ENCODE results near the gene PPP6R2. TPM values are rescaled to one million over a fixed set of nuclear protein-coding genes. Genes with fewer than 3 reads are reported as not detected.
A peak's percentile ranks its signal among the peaks of the same experiment; 100 is the strongest.

PPP6R2 gene
- total RNA-seq, 3 donors from 2014 or later = 48.3 to 54.1 (median 49.5) TPM

DNA sequence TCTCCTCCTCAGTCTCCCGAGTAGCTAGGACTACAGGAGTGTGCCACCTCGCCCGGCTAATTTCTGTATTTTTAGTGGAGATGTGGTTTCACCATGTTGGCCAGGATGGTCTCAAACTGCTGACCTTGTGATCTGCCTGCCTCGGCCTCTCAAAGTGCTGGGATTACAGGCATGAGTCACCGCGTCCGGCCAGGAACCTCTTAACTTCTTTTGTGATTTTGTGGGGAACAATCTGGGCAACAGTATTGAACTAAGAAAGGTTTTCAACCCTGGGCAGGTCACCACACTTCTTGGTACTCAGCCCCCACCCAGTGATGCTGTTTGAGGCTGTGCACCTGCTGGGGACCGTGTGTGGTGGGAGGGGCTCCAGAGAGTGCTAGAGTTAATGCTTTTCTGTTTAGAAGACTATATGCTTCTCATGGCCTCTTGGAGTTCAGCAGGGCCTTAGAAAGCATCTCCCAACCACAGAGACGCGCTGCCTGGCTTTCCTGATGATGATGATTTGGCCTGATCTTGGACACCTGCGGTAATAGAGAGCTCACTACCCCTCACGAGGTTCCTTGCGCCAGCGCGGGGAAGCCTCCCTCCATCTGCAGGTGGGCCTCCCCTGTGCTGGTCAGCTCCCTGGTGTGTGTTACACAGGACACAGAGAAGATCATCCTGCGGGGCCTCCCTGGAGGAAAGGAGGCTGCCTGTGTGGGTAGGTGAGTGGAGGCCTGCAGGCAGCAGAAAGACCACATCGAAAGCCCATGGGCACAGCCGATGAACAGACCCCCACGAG is 17.5 kb upstream of the PPP6R2 start:
- Histone ChIP-seq H3K27ac (no peak overlapping the region), H3K4me1 (peaks cover 0 to 8% of the 10 kb centered on the region in 2 donors), H3K27me3 (no peaks in the 10 kb centered on the region), H3K36me3 (no peaks in the 10 kb centered on the region), H3K4me3 (peak overlapping the region in 2 of 3 donors; percentile 81 to 92), H3K9me3 (no peaks in the 10 kb centered on the region)
- TF ChIP-seq, protein P1, sequence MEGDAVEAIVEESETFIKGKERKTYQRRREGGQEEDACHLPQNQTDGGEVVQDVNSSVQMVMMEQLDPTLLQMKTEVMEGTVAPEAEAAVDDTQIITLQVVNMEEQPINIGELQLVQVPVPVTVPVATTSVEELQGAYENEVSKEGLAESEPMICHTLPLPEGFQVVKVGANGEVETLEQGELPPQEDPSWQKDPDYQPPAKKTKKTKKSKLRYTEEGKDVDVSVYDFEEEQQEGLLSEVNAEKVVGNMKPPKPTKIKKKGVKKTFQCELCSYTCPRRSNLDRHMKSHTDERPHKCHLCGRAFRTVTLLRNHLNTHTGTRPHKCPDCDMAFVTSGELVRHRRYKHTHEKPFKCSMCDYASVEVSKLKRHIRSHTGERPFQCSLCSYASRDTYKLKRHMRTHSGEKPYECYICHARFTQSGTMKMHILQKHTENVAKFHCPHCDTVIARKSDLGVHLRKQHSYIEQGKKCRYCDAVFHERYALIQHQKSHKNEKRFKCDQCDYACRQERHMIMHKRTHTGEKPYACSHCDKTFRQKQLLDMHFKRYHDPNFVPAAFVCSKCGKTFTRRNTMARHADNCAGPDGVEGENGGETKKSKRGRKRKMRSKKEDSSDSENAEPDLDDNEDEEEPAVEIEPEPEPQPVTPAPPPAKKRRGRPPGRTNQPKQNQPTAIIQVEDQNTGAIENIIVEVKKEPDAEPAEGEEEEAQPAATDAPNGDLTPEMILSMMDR (IDR thresholded peaks at IDR 0.05) = no peak
- no peak for TF ChIP-seq POLR2A (IDR thresholded peaks at IDR 0.05)
- TF ChIP-seq POLR2AphosphoS5 (IDR thresholded peaks at IDR 0.05) = no peak
- DNase-seq (ENCODE audit: low spot score in 2 of 2) = no peak
- intact Hi-C loops (cut with DNase I; ENCODE audit: low total_unique reads) = loop anchor here (5.0 kb wide), 1 partner anchor 53 kb away; the partner anchor contains the start of gene MAPK11

DNA sequence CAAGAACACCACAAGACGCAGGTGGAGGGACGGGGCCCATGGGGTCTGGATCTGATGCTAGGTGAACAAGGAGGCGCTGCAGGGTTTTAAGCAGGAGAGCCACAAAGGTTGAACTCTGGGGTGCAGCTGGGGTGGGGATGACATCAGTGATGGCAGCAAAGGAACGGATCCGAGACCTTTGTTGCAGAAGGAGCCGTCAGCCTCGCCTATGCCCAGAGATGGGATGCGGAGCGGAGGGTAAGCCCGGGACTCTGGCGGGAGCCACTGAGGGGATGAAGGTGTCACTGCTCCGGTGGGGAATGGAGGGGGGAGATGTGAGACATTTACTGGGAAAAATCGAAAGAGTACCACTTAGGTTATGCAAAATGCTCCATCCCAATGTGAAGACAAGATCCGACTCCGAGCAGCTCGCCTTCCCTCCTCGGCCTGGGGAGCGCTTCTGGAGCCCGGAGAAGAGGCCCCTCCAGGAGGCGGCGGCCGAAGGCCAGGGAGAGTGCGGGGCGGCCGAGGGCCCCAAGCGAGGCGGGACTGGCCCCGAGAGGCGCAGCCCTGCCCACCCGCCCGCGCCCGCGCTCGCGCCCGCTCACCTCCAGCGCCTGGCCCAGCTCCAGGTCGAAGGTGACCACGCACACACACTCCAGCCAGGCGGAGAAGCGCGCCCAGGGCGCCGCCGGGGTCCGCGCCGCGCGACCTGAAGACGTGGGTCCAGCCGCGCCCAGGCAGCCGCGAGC is 16.7 kb upstream of the PPP6R2 start:
- Histone ChIP-seq H3K27me3 (no peaks in the 10 kb centered on the region), H3K27ac (peak overlapping the region; percentile 33 to 97), H3K36me3 (no peaks in the 10 kb centered on the region), H3K4me1 (peaks cover 0 to 8% of the 10 kb centered on the region in 2 donors), H3K4me3 (peak overlapping the region; percentile 77 to 92 (median 81)), H3K9me3 (no peaks in the 10 kb centered on the region)
- no peak for DNase-seq (ENCODE audit: low spot score in 2 of 2)
- intact Hi-C loops (cut with DNase I; ENCODE audit: low total_unique reads) = loop anchor here (5.0 kb wide), 1 partner anchor 54 kb away; the partner anchor contains the start of gene MAPK11
- TF ChIP-seq POLR2A (IDR thresholded peaks at IDR 0.05) (no peak), POLR2AphosphoS5 (IDR thresholded peaks at IDR 0.05) (no peak)
- TF ChIP-seq, protein P1 (IDR thresholded peaks at IDR 0.05) = no peak

DNA sequence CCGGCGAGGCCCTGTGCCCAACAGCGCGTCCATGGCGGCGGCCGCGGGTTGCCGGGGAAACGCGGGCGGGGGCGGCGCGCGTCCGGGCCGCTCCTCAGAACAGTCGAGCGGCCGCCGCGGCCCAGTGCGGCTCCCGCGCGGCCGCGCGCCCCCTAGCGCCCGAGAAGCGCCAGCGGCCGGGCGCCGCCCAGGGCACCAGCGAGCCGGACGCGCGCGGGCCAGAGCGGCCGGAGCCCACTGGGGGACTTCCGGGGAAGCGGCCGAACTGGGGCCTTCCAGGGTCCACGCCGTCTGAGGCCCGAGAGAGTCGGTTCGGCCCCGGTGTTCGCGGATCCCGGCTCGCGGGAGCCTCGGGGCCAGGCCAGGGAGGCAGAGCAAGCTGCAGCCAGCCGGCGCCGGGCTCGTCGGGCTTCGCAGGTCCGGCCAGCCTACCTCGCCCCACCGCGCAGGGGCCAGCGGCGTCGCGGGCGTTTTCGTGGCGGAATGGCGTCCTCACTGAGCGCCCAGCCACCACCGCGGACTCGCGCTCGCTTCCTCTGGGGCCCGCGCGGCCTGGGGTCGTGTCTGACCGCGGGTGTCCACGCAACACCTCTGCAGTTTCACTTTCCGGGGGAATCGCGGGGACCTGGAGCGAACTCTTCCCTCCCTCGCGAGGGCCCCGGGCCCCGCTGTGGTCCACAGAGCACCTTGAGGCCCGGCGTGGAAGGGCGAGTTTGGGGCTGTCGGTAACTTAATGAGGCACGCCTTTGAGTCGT is 16.0 kb upstream of the PPP6R2 start, which contains the start of gene DENND6B:
TSS of gene DENND6B (minus strand) at position 57 of the 755 bp plus-strand sequence. CDS start at position 33, 24 bp downstream.
- TF ChIP-seq, protein P1 (IDR thresholded peaks at IDR 0.05) = peak; percentile 22 to 98 (median 34)
- TF ChIP-seq POLR2A (IDR thresholded peaks at IDR 0.05) (no peak), POLR2AphosphoS5 (IDR thresholded peaks at IDR 0.05) (peak; percentile 41 to 64 (median 59))
- Histone ChIP-seq H3K9me3 (no peaks in the 10 kb centered on the region), H3K27ac (peak within 1 kb of the TSS; percentile 94 to 97), H3K36me3 (no peaks in the 10 kb centered on the region), H3K27me3 (no peaks in the 10 kb centered on the region), H3K4me3 (peak within 1 kb of the TSS; percentile 77 to 92 (median 81)), H3K4me1 (peaks cover 0 to 8% of the 10 kb centered on the region in 2 donors)
- DNase-seq (ENCODE audit: low spot score in 2 of 2) = peak in 1 of 2 donors; percentile 69
- intact Hi-C loops (cut with DNase I; ENCODE audit: low total_unique reads) = loop anchor here (5.0 kb wide), 1 partner anchor 55 kb away; the partner anchor contains the start of gene MAPK11

DNA sequence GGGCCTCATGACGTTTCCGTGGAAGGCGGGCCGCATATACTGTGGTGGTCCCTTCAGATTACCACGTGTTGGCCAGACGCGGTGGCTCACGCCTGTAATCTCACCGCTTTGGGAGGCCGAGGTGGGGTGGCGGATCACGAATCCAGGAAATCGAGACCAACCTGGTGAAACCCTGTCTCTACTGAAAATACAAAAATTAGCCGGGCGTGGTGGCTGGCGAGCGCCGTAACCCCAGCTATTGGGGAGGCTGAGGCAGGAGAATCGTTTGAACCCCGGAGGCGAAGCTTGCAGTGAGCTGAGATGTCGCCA is 15.5 kb upstream of the PPP6R2 start:
- H3K4me3 ChIP-seq = peak overlapping the region; percentile 77 to 92 (median 81)
- peak overlapping the region; percentile 94 to 97 for H3K27ac ChIP-seq
- TF ChIP-seq POLR2AphosphoS5 (IDR thresholded peaks at IDR 0.05) (no peak), POLR2A (IDR thresholded peaks at IDR 0.05) (no peak)
- TF ChIP-seq, protein P1 (IDR thresholded peaks at IDR 0.05) = no peak
- peaks cover 0 to 8% of the 10 kb centered on the region in 2 donors for H3K4me1 ChIP-seq
- no peaks in the 10 kb centered on the region for H3K36me3 ChIP-seq
- no peak for DNase-seq (ENCODE audit: low spot score in 2 of 2)
- H3K27me3 ChIP-seq = no peaks in the 10 kb centered on the region
- no peaks in the 10 kb centered on the region for H3K9me3 ChIP-seq
- intact Hi-C loops (cut with DNase I; ENCODE audit: low total_unique reads) = loop anchor here (5.0 kb wide), 1 partner anchor 55 kb away; the partner anchor contains the start of gene MAPK11

All from breast epithelium (tissue), 4 donors.